ENCODE data around the gene FHOD3. TPM values are rescaled to one million over a fixed set of nuclear protein-coding genes. Genes with fewer than 3 reads are reported as not detected.

FHOD3 gene
- total and polyA plus RNA-seq, 2 of the 4 experiments (the other 2 are of a cell fraction) = 14.6 to 16.0 TPM

DNA sequence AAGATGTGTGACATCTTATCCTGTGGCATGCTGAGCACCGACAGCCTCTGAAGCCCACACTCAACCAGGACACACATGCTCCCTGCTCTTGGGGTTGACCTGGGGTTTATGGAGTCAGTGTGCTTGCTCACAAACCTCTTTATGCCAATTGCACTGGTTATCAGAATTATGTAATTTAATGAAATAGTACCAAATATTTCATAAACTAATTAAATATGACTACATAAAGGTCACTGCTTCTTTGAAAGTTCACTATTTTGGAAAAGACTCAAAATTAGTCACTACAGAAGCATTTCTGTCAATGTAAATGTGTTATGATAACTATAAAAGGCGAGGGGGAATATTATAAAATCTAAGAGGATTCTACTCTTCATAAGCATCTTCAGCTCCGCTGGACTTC is 76.7 kb downstream of the FHOD3 start:
- Histone ChIP-seq H2BK15ac (ENCODE audit: low read depth, low read length) (no peak overlapping the region), H4K8ac (ENCODE audit: low read depth in 2 of 2, low read length in 2 of 2) (no peak overlapping the region), H3K79me1 (ENCODE audit: low read depth in 1 of 2, low read length in 2 of 2) (peaks cover 0 to 5% of the 10 kb centered on the region in 2 experiments; a peak in 1 of 4 replicates), H3K4me2 (ENCODE audit: low read depth, low read length) (no peak overlapping the region), H3K4me1 (ENCODE audit: control insufficient read depth, insufficient read depth, low read length) (peaks cover 10% of the 10 kb centered on the region), H3K9ac (ENCODE audit: low read depth, low read length) (no peak overlapping the region), H4K5ac (ENCODE audit: low read depth, low read length) (no peak overlapping the region), H2BK20ac (ENCODE audit: low read depth, low read length) (no peak overlapping the region), H3K56ac (ENCODE audit: extremely low read depth, insufficient read depth, low read length) (no peak overlapping the region), H3K9me3 (ENCODE audit: control insufficient read depth, insufficient read depth, low read length) (no peaks in the 10 kb centered on the region), H3K27me3 (ENCODE audit: control insufficient read depth, insufficient read depth, low read length) (no peaks in the 10 kb centered on the region), H4K20me1 (ENCODE audit: insufficient read depth, low read length) (no peaks in the 10 kb centered on the region), H3K4ac (ENCODE audit: low read depth, low read length) (no peak overlapping the region), H3K18ac (ENCODE audit: low read depth, low read length) (0 out of 2 replicates have a peak overlapping the region, but pooled peaks have one; percentile 21), H2AK5ac (ENCODE audit: low read depth, low read length) (no peak overlapping the region), H3K36me3 (ENCODE audit: control insufficient read depth, insufficient read depth, low read length) (no peaks in the 10 kb centered on the region), H3K9me1 (ENCODE audit: insufficient read depth, low read length) (peaks cover 8% of the 10 kb centered on the region), H4K91ac (ENCODE audit: insufficient read depth, low read depth, low read length) (no peak overlapping the region), H2BK120ac (ENCODE audit: low read depth, low read length) (no peak overlapping the region), H3K27ac (ENCODE audit: insufficient read depth, low read length) (no peak overlapping the region), H3K14ac (replicated peaks; ENCODE audit: low read depth, low read length) (no peak overlapping the region), H2AK9ac (replicated peaks; ENCODE audit: low read depth, low read length, poor library complexity) (no peak overlapping the region), H2BK5ac (ENCODE audit: low read depth, low read length, poor library complexity, severe bottlenecking) (no peak overlapping the region), H3K23ac (ENCODE audit: low read depth, low read length) (no peak overlapping the region), H2AFZ (replicated peaks; ENCODE audit: low read length, poor library complexity) (no peak overlapping the region), H3K4me3 (ENCODE audit: insufficient read depth, low read depth, low read length) (no peak overlapping the region)
- WGBS, 2 experiments (ENCODE audit: extremely low coverage in 2 of 2, insufficient read length in 1 of 2) = no CpG with 5 or more reads among the region's 3 CpGs
- TF ChIP-seq CEBPB (IDR thresholded peaks at IDR 0.05; ENCODE audit: low read depth, low read length) = no peak
- no peak for TF ChIP-seq RAD21 (IDR thresholded peaks at IDR 0.05; ENCODE audit: low read length)
- TF ChIP-seq CHD1 (IDR thresholded peaks at IDR 0.05; ENCODE audit: low read depth, low read length) = no peak
- no peak for ATAC-seq (ENCODE audit: low read depth)
- CTCF ChIA-PET = no interaction called here
- in situ Hi-C loops (cut with MboI; ENCODE audit: low sequenced_read_pairs) (no loop called here), intact Hi-C loops (cut with micrococcal nuclease) (no loop called here), dilution Hi-C loops (cut with HindIII; ENCODE audit: low sequenced_read_pairs, unreplicated experiment) (no loop called here)
- DNase-seq = no peak
- POLR2A ChIA-PET (ENCODE audit: unreplicated experiment) = no interaction called here
- no TSS peak for BruUV-seq (replicated peaks)

All from IMR-90 (cell line).